Mucosa of stomach (tissue), 1 donor: ENCODE data around the gene POLA1.

Source experiments
- H3K27me3 ChIP-seq: one replicate; pipeline ENCODE4 v1.7.0; 2013; ENCODE audit warnings: mild to moderate bottlenecking, low read length; ENCODE audit not compliant: control insufficient read depth, insufficient read depth
- H3K36me3 ChIP-seq: one replicate; pipeline ENCODE4 v1.7.0; 2013; ENCODE audit warnings: low read length; ENCODE audit not compliant: control insufficient read depth, insufficient read depth
- H3K4me1 ChIP-seq: one replicate; pipeline ENCODE4 v1.7.0; 2013; ENCODE audit warnings: mild to moderate bottlenecking, low read length; ENCODE audit not compliant: control insufficient read depth, insufficient read depth
- H3K4me3 ChIP-seq: one replicate; pipeline ENCODE4 v1.7.0; 2013; ENCODE audit warnings: low read length
- H3K9ac ChIP-seq: one replicate; pipeline ENCODE4 v1.7.0; 2013; ENCODE audit warnings: mild to moderate bottlenecking, low read length, moderate library complexity
- H3K9me3 ChIP-seq: one replicate; pipeline ENCODE4 v1.7.0; 2013; ENCODE audit warnings: mild to moderate bottlenecking, low read length, moderate library complexity; ENCODE audit not compliant: control insufficient read depth
- donor health status: Pancreatic carcinoma.

The POLA1 gene

GRCh38 chrX:24833695-24834094 is 140.0 kb downstream of the POLA1 start:
- Histone ChIP-seq H3K36me3 (no peaks in the 10 kb centered on the region), H3K27me3 (no peaks in the 10 kb centered on the region), H3K9ac (no peak overlapping the region), H3K4me3 (no peak overlapping the region), H3K4me1 (no peaks in the 10 kb centered on the region), H3K9me3 (no peaks in the 10 kb centered on the region)

DNA sequence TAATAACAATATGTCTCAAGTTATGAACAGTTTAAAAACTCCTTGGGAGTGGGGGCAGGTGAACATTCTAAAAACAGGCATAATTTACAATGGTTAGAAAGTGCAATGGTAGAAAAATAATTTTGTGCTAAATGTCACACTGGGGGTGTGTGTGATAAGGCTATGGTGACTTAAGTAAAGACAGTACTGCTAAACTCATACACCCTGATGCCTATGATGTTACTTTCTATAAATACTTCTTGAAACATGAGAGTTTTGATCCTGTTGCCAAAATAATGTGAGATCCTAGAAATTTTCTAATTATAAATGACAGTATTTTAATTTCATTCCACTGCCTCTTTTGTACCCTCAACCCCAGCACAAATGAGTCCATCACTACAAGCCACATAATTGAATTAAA is 144.2 kb downstream of the POLA1 start:
- no peaks in the 10 kb centered on the region for H3K36me3 ChIP-seq
- H3K9me3 ChIP-seq = no peaks in the 10 kb centered on the region
- H3K9ac ChIP-seq = no peak overlapping the region
- no peaks in the 10 kb centered on the region for H3K4me1 ChIP-seq
- H3K27me3 ChIP-seq = no peaks in the 10 kb centered on the region
- no peak overlapping the region for H3K4me3 ChIP-seq

DNA sequence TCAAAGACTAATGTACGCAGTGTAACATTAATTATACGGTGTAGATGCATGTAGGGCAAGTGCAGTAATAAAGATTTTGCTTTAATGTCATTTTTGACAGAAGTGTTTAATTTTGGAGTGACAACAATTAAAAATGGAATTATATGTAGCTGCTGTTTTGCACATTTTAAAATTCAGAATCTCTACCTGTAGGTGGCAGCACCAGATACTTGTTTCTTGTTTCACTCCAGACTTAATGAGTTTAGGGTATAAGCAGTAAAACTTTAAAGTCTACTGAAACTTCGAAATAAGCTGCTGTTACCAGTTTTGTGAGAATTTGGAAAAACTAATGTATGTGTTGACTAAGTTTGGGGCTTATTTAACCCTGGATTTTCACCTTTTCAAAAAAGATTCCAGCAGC is 144.9 kb downstream of the POLA1 start:
- Histone ChIP-seq H3K27me3 (no peaks in the 10 kb centered on the region), H3K9me3 (no peaks in the 10 kb centered on the region), H3K4me3 (no peak overlapping the region), H3K9ac (no peak overlapping the region), H3K36me3 (no peaks in the 10 kb centered on the region), H3K4me1 (no peaks in the 10 kb centered on the region)

DNA sequence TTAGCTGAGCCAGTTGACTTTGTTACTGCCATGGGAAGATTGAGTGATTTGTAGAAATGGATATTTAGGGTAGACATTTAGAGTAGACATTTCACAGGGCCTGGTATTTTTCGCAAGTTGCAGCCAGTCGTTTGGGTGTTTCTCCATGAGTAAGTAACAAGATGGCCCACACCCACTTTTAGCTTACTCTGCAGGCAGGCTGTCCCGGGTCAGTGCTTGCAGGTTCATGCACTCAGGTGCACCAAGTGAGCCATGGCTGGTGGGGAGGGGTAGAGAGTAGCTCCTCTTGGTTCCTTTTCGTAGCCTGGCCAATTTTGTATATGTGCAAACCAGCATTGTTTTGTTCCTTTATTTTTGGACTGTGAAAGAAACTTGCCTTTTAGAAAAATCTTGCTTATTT is 145.6 kb downstream of the POLA1 start:
- H3K4me3 ChIP-seq = no peak overlapping the region
- no peak overlapping the region for H3K9ac ChIP-seq
- H3K36me3 ChIP-seq = no peaks in the 10 kb centered on the region
- H3K27me3 ChIP-seq = no peaks in the 10 kb centered on the region
- no peaks in the 10 kb centered on the region for H3K4me1 ChIP-seq
- H3K9me3 ChIP-seq = no peaks in the 10 kb centered on the region

GRCh38 chrX:24842486-24842885 is 148.8 kb downstream of the POLA1 start:
- Histone ChIP-seq H3K9ac (no peak overlapping the region), H3K9me3 (no peaks in the 10 kb centered on the region), H3K27me3 (no peaks in the 10 kb centered on the region), H3K4me1 (no peaks in the 10 kb centered on the region), H3K36me3 (no peaks in the 10 kb centered on the region), H3K4me3 (no peak overlapping the region)

- H3K4me3 ChIP-seq = no peak overlapping the region
- H3K9me3 ChIP-seq = no peaks in the 10 kb centered on the region
- H3K4me1 ChIP-seq = no peaks in the 10 kb centered on the region
- no peak overlapping the region for H3K9ac ChIP-seq
- no peaks in the 10 kb centered on the region for H3K36me3 ChIP-seq
- no peaks in the 10 kb centered on the region for H3K27me3 ChIP-seq
Measured at GRCh38 chrX:24846550-24847150, 152.9 kb downstream of the POLA1 start.

- H3K9ac ChIP-seq = no peak overlapping the region
- H3K4me3 ChIP-seq = no peak overlapping the region
- H3K4me1 ChIP-seq = no peaks in the 10 kb centered on the region
- H3K36me3 ChIP-seq = no peaks in the 10 kb centered on the region
- H3K27me3 ChIP-seq = no peaks in the 10 kb centered on the region
- no peaks in the 10 kb centered on the region for H3K9me3 ChIP-seq
Measured at GRCh38 chrX:24851289-24851688, 157.6 kb downstream of the POLA1 start.

GRCh38 chrX:24851780-24852179 is 158.1 kb downstream of the POLA1 start:
- Histone ChIP-seq H3K4me3 (no peak overlapping the region), H3K27me3 (no peaks in the 10 kb centered on the region), H3K9me3 (no peaks in the 10 kb centered on the region), H3K9ac (no peak overlapping the region), H3K36me3 (no peaks in the 10 kb centered on the region), H3K4me1 (no peaks in the 10 kb centered on the region)

GRCh38 chrX:24858004-24858746 is 164.5 kb downstream of the POLA1 start:
- H3K9me3 ChIP-seq = no peaks in the 10 kb centered on the region
- no peak overlapping the region for H3K9ac ChIP-seq
- H3K27me3 ChIP-seq = no peaks in the 10 kb centered on the region
- H3K4me3 ChIP-seq = no peak overlapping the region
- H3K4me1 ChIP-seq = no peaks in the 10 kb centered on the region
- H3K36me3 ChIP-seq = no peaks in the 10 kb centered on the region

- H3K27me3 ChIP-seq = no peaks in the 10 kb centered on the region
- H3K4me1 ChIP-seq = no peaks in the 10 kb centered on the region
- no peak overlapping the region for H3K4me3 ChIP-seq
- no peak overlapping the region for H3K9ac ChIP-seq
- no peaks in the 10 kb centered on the region for H3K9me3 ChIP-seq
- no peaks in the 10 kb centered on the region for H3K36me3 ChIP-seq
Measured at GRCh38 chrX:24859211-24859841, 165.6 kb downstream of the POLA1 start.

GRCh38 chrX:24860140-24860539 is 166.4 kb downstream of the POLA1 start:
- Histone ChIP-seq H3K4me3 (no peak overlapping the region), H3K4me1 (no peaks in the 10 kb centered on the region), H3K27me3 (no peaks in the 10 kb centered on the region), H3K9me3 (no peaks in the 10 kb centered on the region), H3K36me3 (no peaks in the 10 kb centered on the region), H3K9ac (no peak overlapping the region)

DNA sequence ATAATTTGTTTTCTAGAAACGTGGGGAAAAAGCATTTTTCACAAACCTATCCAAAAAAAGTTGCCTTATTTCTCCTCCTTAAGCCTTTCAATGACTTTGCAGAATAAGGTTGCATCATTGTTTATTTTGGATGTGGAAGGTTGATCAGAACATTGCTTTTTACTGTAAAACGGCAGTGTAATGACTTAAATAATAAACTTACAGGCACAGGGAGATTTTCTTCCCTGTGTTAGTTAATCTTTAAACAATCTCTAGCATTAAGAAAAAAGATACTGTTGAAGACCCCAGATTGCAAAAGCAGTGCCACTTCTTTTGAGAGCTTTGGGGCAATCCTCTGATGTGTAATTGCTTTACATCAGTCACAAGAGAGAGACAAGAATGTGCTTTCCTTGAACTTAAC is 168.6 kb downstream of the POLA1 start:
- Histone ChIP-seq H3K36me3 (no peaks in the 10 kb centered on the region), H3K4me3 (no peak overlapping the region)

More for the DNA sequence above, 168.6 kb downstream of the POLA1 start:
- Histone ChIP-seq H3K9ac (no peak overlapping the region), H3K27me3 (no peaks in the 10 kb centered on the region), H3K9me3 (no peaks in the 10 kb centered on the region), H3K4me1 (no peaks in the 10 kb centered on the region)
